HG03139 (cell line): Measurements from ENCODE around the gene TMEM54.

Experiments used
- ATAC-seq: cut with Tn5 transposase; IDR thresholded peaks from one replicate; pipeline ENCODE4 v1.9.1; 2021; ENCODE audit not compliant: unreplicated experiment

TMEM54 gene

DNA sequence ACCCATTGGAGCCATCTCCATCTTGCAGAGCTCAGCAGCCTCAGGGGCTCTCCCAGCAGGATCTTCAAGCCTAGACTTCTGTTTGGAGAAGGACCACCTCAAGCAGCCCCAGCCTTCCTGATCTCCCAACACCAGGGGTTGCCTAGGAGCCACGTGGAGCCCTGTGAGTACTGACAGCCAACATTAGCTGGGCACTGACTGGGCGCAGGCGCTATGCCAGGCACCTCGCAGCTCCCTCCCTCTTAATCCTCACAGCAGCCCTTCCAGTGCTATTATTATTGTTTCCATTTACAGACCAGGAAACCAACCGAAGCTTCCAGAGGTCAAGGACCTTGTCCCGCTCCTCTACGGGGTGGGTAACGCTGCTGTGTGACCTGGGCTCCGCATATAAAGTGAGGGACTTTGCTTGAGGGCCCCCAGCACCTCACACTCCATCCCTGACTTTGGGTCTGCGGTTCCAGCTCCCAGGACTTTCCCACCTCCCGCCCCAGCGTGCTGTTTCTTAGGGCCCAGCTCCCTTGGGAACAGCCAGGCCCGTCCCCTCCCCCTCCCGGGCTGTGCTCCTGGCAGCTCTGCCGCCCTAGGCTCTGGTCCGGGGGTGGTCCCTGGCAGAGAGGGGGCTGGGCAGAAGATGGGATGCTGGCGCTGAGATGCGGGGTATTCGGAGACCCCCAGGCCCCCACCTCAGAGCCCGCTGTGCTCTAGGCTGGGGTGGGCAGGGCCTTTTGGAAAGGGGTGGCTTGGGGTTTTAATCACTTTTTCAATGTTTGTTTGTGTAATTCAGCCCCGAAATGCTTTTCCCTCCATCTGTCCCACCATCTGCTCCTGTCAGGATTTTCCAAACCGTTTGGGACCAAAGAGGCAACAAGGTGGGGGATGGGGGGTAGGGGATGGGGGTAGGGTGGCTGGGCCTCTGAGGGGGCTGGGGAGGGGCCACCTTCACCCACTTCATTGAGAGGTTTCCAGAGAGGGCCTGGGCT is 19.0 kb downstream of the TMEM54 start:
- no peak for ATAC-seq

GRCh38 chr1:32881291-32881690 is 19.9 kb downstream of the TMEM54 start:
- ATAC-seq: no peak

GRCh38 chr1:32878637-32879041 is 22.6 kb downstream of the TMEM54 start:
- ATAC-seq: no peak

DNA sequence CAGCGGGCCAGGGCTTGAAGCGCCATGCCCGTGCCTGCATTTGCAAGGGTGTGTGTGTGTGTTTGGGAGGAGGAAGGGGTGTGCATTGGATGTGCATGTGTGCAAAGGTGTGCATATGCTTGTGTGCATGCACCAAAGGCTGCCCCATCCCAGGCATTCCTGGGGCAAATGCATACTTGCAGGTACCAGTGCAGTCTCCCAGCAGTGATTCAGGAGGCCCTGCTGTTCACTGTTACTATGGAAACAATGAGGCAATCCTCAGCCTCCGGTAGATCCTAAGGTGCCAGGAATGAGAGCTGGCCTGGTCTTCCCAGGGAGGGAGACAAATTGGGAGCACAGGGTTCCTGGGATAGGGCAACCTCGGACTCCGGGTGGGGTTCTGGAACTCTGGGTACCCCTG is 23.0 kb downstream of the TMEM54 start:
- no peak for ATAC-seq

GRCh38 chr1:32877211-32878110 is 23.7 kb downstream of the TMEM54 start:
- no peak for ATAC-seq

GRCh38 chr1:32876341-32877210 is 24.6 kb downstream of the TMEM54 start:
- no peak for ATAC-seq

DNA sequence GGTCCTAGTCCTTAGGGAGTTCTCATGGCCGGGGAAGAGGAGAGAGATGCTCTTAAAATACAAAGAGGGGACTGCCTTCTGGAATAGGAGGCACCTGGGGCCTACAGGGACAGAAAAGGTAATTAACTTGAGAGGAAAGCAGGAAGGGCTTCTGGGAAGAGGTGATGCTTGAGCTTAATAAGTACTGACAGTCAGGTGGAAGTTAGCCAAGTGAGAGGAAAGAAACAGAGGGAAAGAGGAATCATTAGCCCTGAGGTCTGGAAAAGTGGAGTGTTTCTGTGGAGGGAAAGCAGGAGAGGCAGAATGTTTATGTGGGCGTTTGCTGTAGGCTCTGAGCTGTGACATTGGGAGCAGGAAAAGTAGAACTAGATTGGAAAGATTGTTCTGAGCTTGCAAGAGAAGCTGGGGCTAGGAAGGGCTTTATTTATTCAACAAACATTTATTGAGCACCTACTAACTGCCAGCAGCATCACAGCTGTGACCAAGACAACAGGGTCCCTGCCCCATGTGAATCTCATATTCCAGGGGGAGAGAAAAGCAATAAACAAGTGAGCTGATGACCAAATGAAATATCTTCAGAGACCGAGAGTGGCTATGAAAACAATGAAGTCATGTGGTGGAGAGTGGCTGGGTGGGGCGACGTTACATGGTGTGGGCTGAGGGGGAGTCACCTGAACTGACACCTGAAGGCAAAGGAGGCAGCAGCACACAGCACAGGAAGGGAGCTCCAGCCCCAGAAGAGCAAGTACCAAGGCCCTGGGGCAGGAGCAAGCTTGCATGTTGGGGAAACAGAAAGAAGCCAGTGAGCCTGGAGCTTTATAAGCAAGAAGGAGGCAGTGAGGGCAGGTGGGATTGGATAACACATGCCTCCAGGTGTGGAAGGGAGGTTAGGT is 26.1 kb downstream of the TMEM54 start:
- ATAC-seq: no peak

DNA sequence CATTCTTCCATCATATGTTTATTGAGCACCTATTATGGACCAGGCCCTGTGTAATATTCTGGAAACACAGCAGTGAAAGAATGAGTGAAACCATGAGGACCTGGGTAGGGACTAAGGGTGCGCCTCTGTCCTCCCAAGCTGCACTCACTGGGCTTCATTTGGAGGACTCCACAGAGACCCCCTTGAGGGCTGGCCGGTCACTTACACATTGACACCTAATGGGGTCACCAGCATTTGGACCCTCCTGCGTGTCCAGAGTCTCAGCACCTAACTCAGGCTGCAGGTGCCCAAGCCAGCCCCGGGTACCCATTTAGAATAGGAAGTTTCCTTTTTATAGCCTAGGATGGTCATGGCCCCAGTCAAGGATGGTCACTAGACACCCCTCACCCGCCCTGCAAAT is 27.7 kb downstream of the TMEM54 start:
- no peak for ATAC-seq

GRCh38 chr1:32872192-32872460 is 29.1 kb downstream of the TMEM54 start:
- no peak for ATAC-seq

- no peak for ATAC-seq
Measured at GRCh38 chr1:32871364-32872191, 29.6 kb downstream of the TMEM54 start.

DNA sequence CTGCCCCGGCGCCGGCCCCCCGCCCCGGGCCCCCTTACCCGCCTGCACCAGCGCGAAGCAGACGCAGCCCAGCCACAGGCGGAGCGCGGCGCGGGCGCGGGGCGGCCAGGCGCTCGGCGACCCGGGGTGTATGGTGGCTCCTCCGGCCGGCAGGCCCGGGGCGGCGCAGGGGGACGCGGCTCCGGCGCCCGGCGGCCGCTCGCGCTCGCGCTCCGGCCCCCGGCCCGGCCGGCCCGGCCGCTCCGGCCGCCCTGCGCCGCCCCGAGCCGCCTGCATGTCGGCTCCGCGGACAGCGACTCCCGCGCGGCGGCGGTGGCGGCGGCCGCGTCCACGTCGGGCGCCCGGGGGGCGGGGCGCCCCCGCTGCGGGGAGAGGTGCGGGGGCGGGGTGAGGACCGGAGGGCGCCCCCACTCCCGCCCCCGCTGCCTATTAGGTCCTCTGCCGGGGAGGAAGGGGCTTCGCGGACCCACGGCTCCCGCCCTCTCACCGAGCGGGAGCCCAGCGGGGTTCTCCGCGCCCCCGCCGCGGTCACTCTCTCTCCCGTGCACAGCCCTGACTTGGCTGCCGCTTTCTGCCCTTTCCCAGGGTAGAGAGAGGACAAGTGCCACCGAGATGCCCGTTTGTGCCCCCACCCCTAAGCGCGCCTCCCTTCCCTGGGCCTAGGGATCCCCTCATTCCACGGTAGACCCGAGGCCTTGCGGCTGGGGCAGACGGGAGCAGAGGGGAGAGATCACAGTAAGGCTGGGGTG is 30.4 kb downstream of the TMEM54 start, which contains the start of gene FNDC5:
TSS of gene FNDC5 (minus strand) at position 298 of the 749 bp plus-strand sequence.
- no peak for ATAC-seq

DNA sequence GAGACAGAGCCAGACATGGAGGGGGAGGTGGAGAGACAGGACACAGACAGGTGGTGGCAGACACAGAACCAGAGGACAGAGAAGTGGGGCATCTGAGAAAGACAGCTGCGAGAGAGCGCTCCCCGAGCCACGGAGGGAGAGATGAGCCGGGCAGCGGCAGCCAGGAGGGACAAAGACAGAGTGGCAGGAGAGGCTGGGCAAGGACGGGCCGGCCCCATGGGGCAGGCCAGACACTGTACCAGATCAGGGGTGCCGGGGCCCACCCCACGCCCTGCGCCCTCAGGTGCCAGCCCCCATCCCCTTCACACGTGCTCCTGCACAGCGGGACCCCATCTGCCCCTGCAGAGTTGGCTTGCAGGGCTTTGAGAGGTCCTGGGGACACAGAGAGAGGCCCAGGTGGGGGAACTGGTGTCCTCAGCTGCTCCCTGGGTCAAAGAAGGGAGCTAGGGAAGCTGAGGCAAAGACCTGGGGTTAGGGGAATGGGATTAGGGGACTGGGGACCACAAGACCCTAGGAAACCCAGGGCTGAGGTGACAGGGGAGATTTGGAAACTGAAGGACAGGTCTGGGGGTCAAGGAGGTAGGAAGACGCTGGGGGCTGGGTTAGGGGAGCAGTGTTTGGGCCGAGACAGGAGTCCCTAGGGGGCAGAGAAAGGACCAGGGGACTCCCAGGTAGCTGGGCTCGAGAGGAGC is 31.1 kb downstream of the TMEM54 start:
- ATAC-seq: no peak

DNA sequence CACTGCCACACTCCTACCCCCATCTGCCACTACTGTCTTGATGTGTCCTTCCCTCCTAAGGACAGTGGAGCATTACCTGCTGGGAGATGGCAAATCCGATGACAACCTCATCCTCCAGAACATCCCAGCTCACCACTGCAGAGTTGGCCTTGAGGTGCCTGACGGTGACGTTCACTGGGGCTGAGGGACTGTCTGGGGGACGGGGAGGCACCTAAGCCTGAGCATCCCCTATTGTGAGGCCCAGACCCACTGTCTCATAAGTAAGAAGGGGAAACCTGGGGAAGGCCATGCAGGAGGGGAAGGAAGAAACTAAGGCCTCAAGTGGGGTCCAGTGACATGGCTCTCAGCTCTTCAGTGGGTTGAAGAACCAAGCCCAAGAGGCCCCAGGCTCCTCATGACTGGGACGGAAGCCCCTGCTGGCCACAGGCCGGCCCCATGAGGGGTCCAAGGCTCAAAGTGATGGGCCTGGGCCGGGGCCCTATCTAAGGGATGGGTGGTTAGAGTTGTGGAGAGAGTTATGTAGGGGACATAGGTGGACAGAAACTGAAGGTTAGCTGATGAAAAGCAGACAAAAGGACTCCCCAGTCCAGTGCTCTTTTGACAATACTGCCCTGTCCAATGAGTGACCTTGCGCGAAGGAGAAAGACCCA is 32.3 kb downstream of the TMEM54 start:
- ATAC-seq: no peak

DNA sequence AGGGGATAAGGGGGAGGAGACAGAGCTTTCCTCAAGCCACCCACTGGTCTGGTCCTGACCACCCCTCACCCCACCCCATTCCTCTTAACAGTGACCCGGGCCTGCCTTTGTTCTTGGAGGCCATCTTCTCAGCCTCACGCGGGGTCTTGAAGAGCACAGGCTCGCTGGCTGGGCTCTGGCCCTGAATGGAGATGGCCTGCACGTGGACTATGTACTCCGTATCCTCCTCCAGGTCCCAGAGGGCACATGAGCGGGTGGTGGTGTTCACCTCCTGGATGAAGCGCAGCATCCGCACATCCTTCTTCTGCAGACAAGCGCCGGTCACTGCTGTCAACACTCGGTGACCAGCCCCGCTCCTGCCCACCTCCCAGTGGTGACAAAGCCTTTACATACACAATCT is 33.1 kb downstream of the TMEM54 start:
- no peak for ATAC-seq

- no peak for ATAC-seq
Measured at GRCh38 chr1:32867671-32868070, 33.5 kb downstream of the TMEM54 start.

- ATAC-seq: no peak
Measured at GRCh38 chr1:32867151-32867550, 34.0 kb downstream of the TMEM54 start.
